Prostate gland (tissue), 2 donors: ENCODE results near the gene ITFG1.

Experiments used
- POLR2AphosphoS5 ChIP-seq: sonication (generic); formaldehyde crosslinking; IDR thresholded peaks from one replicate; pipeline ENCODE4 v1.6.1; 2017; ENCODE audit warnings: antibody characterized with exemption
- TF ChIP-seq, protein P1 (sequence below), 4 experiments: fragments of 200-600 bp in 2 of 4; fragments of 450-650 bp in 2 of 4; sonication (generic) in 2 of 4; IDR thresholded peaks; 1 replicate in 3 of 4; 2 replicates in 1 of 4; pipeline ENCODE4 v1.5.1; 2016 to 2019; ENCODE audit warnings: antibody characterized with exemption in 4 of 4, mild to moderate bottlenecking in 2 of 4, moderate library complexity in 2 of 4

DNA sequence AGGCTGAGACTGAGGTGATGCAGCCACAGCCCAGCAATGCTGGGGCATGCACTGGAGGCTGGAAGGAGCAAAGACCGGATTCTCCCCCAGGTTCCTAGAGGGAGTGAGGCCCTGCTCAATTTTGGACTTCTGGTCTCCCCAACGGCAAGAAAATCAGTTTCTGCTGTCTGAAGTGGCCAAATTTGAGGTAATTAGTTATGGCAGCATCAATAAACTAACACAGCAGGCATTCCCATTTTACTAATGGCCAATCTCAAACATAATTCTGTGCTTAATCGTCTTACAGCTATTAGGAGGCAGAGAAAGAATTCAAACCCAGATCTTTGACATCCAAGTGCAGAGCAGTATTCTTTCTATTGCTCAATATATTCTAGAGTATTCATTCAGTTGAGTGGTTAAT is 333.3 kb downstream of the ITFG1 start:
- TF ChIP-seq, protein P1, sequence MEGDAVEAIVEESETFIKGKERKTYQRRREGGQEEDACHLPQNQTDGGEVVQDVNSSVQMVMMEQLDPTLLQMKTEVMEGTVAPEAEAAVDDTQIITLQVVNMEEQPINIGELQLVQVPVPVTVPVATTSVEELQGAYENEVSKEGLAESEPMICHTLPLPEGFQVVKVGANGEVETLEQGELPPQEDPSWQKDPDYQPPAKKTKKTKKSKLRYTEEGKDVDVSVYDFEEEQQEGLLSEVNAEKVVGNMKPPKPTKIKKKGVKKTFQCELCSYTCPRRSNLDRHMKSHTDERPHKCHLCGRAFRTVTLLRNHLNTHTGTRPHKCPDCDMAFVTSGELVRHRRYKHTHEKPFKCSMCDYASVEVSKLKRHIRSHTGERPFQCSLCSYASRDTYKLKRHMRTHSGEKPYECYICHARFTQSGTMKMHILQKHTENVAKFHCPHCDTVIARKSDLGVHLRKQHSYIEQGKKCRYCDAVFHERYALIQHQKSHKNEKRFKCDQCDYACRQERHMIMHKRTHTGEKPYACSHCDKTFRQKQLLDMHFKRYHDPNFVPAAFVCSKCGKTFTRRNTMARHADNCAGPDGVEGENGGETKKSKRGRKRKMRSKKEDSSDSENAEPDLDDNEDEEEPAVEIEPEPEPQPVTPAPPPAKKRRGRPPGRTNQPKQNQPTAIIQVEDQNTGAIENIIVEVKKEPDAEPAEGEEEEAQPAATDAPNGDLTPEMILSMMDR (IDR thresholded peaks at IDR 0.05) = no peak
- no peak for TF ChIP-seq POLR2AphosphoS5
